Mesenchymal stem cell (in vitro differentiated cells and primary cell): ENCODE data around the gene KLHL30.

Source experiments
- DNase-seq: peaks from one replicate; pipeline ENCODE4 v3.0.0-alpha.2; 2013
- H2AFZ ChIP-seq: one replicate; pipeline ENCODE4 v1.6.1; 2013; ENCODE audit warnings: low read depth, mild to moderate bottlenecking, control low read depth, inconsistent platforms, low read length, moderate library complexity
- H2AK5ac ChIP-seq: 2 replicates; pipeline ENCODE4 v1.6.1; 2013; ENCODE audit warnings: low read length, moderate library complexity, mild to moderate bottlenecking, inconsistent platforms; ENCODE audit not compliant: severe bottlenecking
- H2BK120ac ChIP-seq: one replicate; pipeline ENCODE4 v1.6.1; 2013; ENCODE audit warnings: low read depth, mild to moderate bottlenecking, inconsistent platforms, low read length, moderate library complexity
- H2BK12ac ChIP-seq, 2 experiments: one replicate each; pipeline ENCODE4 v1.6.1; 2013; ENCODE audit warnings: inconsistent platforms in 2 of 2, low read length in 2 of 2, mild to moderate bottlenecking in 2 of 2, moderate library complexity in 2 of 2, control low read depth in 1 of 2
- H2BK15ac ChIP-seq: one replicate; pipeline ENCODE4 v1.6.1; 2013; ENCODE audit warnings: mild to moderate bottlenecking, low read depth, inconsistent platforms; ENCODE audit not compliant: poor library complexity, severe bottlenecking
- H2BK5ac ChIP-seq: 2 replicates; pipeline ENCODE4 v1.6.1; 2013; ENCODE audit warnings: low read depth, mild to moderate bottlenecking, low read length, control low read depth, inconsistent platforms; ENCODE audit not compliant: poor library complexity, severe bottlenecking
- H3K14ac ChIP-seq, 2 experiments: one replicate each; pipeline ENCODE4 v1.6.1; 2013; ENCODE audit warnings: inconsistent platforms in 2 of 2, low read length in 2 of 2, control low read depth in 1 of 2, mild to moderate bottlenecking in 1 of 2, moderate library complexity in 1 of 2
- H3K18ac ChIP-seq, 2 experiments: one replicate each; pipeline ENCODE4 v1.6.1; 2013; ENCODE audit warnings: inconsistent platforms in 2 of 2, low read length in 2 of 2, control low read depth in 1 of 2, low read depth in 1 of 2, mild to moderate bottlenecking in 1 of 2
- H3K23ac ChIP-seq, 2 experiments: one replicate each; pipeline ENCODE4 v1.6.1; 2013; ENCODE audit warnings: inconsistent platforms in 2 of 2, low read length in 2 of 2, mild to moderate bottlenecking in 2 of 2, moderate library complexity in 2 of 2, control low read depth in 1 of 2
- H3K27ac ChIP-seq: 2 replicates; pipeline ENCODE4 v1.5.1; 2013; ENCODE audit warnings: mild to moderate bottlenecking, moderate library complexity, low read length, control low read depth, inconsistent platforms; ENCODE audit not compliant: poor library complexity, severe bottlenecking
- H3K27me3 ChIP-seq, 2 experiments: 2 replicates each; pipeline versions ENCODE4 v1.6.1 to v1.7.0; 2013; ENCODE audit warnings: low read length in 2 of 2, mild to moderate bottlenecking in 2 of 2, moderate library complexity in 2 of 2, control low read depth in 1 of 2, inconsistent platforms in 1 of 2; ENCODE audit not compliant: control insufficient read depth in 1 of 2, insufficient read depth in 1 of 2
- H3K36me3 ChIP-seq, 2 experiments: 2 replicates each; pipeline versions ENCODE4 v1.6.1 to v1.7.0; 2013; ENCODE audit warnings: low read length in 2 of 2, control low read depth in 1 of 2, inconsistent platforms in 1 of 2, low read depth in 1 of 2, mild to moderate bottlenecking in 1 of 2; ENCODE audit not compliant: insufficient read depth in 2 of 2, control insufficient read depth in 1 of 2
- H3K4ac ChIP-seq, 2 experiments: one replicate each; pipeline ENCODE4 v1.6.1; 2013; ENCODE audit warnings: inconsistent platforms in 2 of 2, low read length in 2 of 2, mild to moderate bottlenecking in 2 of 2, moderate library complexity in 2 of 2, control low read depth in 1 of 2, low read depth in 1 of 2
- H3K4me1 ChIP-seq: 2 replicates; pipeline ENCODE4 v1.6.1; 2013; ENCODE audit warnings: low read depth, low read length, control low read depth; ENCODE audit not compliant: control insufficient read depth, insufficient read depth
- H3K4me2 ChIP-seq: 2 replicates; pipeline ENCODE4 v1.6.1; 2013; ENCODE audit warnings: low read length, mild to moderate bottlenecking, inconsistent platforms; ENCODE audit not compliant: poor library complexity, severe bottlenecking
- H3K4me3 ChIP-seq, 2 experiments: 2 replicates each; pipeline versions ENCODE4 v1.5.1 to v1.7.0; 2013; ENCODE audit warnings: low read length in 2 of 2, mild to moderate bottlenecking in 2 of 2, control low read depth in 1 of 2, low read depth in 1 of 2; ENCODE audit not compliant: insufficient read depth in 1 of 2
- H3K79me1 ChIP-seq: replicated peaks from 2 replicates; pipeline ENCODE4 v1.6.1; 2013; ENCODE audit warnings: mild to moderate bottlenecking, control low read depth, low read length, inconsistent platforms; ENCODE audit not compliant: poor library complexity, severe bottlenecking
- H3K9ac ChIP-seq: 2 replicates; pipeline ENCODE4 v1.7.0; 2013; ENCODE audit warnings: mild to moderate bottlenecking, low read length, moderate library complexity
- H3K9me3 ChIP-seq: 2 replicates; pipeline ENCODE4 v1.7.0; 2013; ENCODE audit warnings: mild to moderate bottlenecking, low read length; ENCODE audit not compliant: control insufficient read depth
- H4K8ac ChIP-seq: one replicate; pipeline ENCODE4 v1.6.1; 2013; ENCODE audit warnings: inconsistent platforms, mild to moderate bottlenecking, low read length, moderate library complexity
- H4K91ac ChIP-seq: one replicate; pipeline ENCODE4 v1.6.1; 2013; ENCODE audit warnings: mild to moderate bottlenecking, low read length, inconsistent platforms
- WGBS: methylation state at CpG from one replicate; pipeline ENCODE4 v1.1.7; 2013; ENCODE audit warnings: mixed read lengths; 5-methylcytosine and 5-hydroxymethylcytosine counted together

The KLHL30 gene

GRCh38 chr2:238139196-238140039 lies 950 bp downstream of the KLHL30 start:
- Histone ChIP-seq H2BK12ac (peak overlapping the region in 1 of 2 experiments; percentile 38), H2BK5ac (no peak overlapping the region), H3K4me1 (peaks cover 44% of the 10 kb centered on the region), H3K27ac (no peak overlapping the region), H4K8ac (peak overlapping the region; percentile 55), H3K14ac (peak overlapping the region in 1 of 2 experiments; percentile 57), H2BK120ac (no peak overlapping the region), H3K4me3 (no peak overlapping the region), H3K4ac (no peak overlapping the region), H4K91ac (peak overlapping the region; percentile 64), H2BK15ac (no peak overlapping the region), H3K27me3 (no peaks in the 10 kb centered on the region), H3K23ac (no peak overlapping the region), H3K79me1 (no peaks in the 10 kb centered on the region), H3K9ac (no peak overlapping the region), H3K36me3 (no peaks in the 10 kb centered on the region), H3K18ac (no peak overlapping the region), H2AFZ (no peak overlapping the region), H3K9me3 (no peaks in the 10 kb centered on the region), H3K4me2 (no peak overlapping the region), H2AK5ac (no peak overlapping the region)
- 64% methylated on average over 53 of the region's 56 CpGs for WGBS
- DNase-seq = no peak

GRCh38 chr2:238140040-238140439 lies 1.6 kb downstream of the KLHL30 start:
- H3K4me1 ChIP-seq = peaks cover 44% of the 10 kb centered on the region
- no peak overlapping the region for H2AFZ ChIP-seq
- H2BK12ac ChIP-seq = no peak overlapping the region
- H4K8ac ChIP-seq = no peak overlapping the region
- no peak overlapping the region for H2BK15ac ChIP-seq
- no peaks in the 10 kb centered on the region for H3K27me3 ChIP-seq
- H3K9me3 ChIP-seq = no peaks in the 10 kb centered on the region
- no peaks in the 10 kb centered on the region for H3K79me1 ChIP-seq
- DNase-seq = no peak
- 93% methylated on average over 7 of the region's 7 CpGs for WGBS
- H3K4me2 ChIP-seq = no peak overlapping the region
- H3K27ac ChIP-seq = no peak overlapping the region
- no peak overlapping the region for H4K91ac ChIP-seq
- H3K4me3 ChIP-seq = no peak overlapping the region
- H3K9ac ChIP-seq = no peak overlapping the region
- no peak overlapping the region for H3K4ac ChIP-seq
- H3K36me3 ChIP-seq = no peaks in the 10 kb centered on the region
- no peak overlapping the region for H2BK120ac ChIP-seq
- no peak overlapping the region for H2AK5ac ChIP-seq
- H3K18ac ChIP-seq = no peak overlapping the region
- no peak overlapping the region for H2BK5ac ChIP-seq
- H3K23ac ChIP-seq = no peak overlapping the region
- H3K14ac ChIP-seq = no peak overlapping the region

DNA sequence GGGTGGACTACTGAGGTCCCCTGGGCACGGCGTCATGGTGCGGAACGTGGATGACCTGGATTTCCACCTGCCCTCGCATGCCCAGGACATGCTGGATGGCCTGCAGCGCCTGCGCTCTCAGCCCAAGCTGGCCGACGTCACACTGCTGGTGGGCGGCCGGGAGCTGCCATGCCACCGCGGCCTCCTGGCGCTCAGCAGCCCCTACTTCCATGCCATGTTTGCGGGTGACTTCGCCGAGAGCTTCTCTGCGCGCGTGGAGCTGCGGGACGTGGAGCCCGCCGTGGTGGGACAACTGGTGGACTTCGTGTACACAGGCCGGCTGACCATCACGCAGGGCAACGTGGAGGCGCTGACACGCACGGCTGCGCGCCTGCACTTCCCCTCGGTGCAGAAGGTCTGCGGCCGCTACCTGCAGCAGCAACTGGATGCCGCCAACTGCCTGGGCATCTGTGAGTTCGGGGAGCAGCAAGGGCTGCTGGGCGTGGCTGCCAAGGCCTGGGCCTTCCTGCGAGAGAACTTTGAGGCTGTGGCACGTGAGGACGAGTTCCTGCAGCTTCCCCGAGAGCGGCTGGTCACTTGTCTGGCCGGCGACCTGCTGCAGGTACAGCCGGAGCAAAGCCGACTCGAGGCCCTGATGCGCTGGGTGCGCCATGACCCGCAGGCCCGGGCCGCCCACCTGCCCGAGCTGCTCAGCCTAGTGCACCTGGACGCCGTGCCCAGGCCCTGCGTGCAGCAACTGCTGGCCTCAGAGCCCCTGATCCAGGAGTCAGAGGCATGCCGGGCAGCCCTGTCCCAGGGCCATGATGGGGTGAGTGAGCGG lies 2.5 kb downstream of the KLHL30 start:
- no peak overlapping the region for H2AK5ac ChIP-seq
- 95% methylated on average over 60 of the region's 60 CpGs for WGBS
- peak overlapping the region; percentile 6 for H4K91ac ChIP-seq

More for the DNA sequence above, 2.5 kb downstream of the KLHL30 start:
- Histone ChIP-seq H2BK120ac (no peak overlapping the region), H3K14ac (no peak overlapping the region), H3K18ac (no peak overlapping the region), H3K9me3 (no peaks in the 10 kb centered on the region), H3K4me1 (peaks cover 44% of the 10 kb centered on the region), H3K27ac (no peak overlapping the region), H3K27me3 (no peaks in the 10 kb centered on the region), H2AFZ (no peak overlapping the region), H3K4me3 (no peak overlapping the region), H3K4ac (no peak overlapping the region), H3K79me1 (no peaks in the 10 kb centered on the region), H3K9ac (no peak overlapping the region), H2BK12ac (no peak overlapping the region), H3K36me3 (no peaks in the 10 kb centered on the region), H2BK15ac (no peak overlapping the region), H4K8ac (no peak overlapping the region), H3K23ac (no peak overlapping the region), H3K4me2 (no peak overlapping the region), H2BK5ac (no peak overlapping the region)
- no peak for DNase-seq
